Testis (tissue), 2 donors: Measurements from ENCODE around the gene ITGA1.

ENCODE experiments used
- POLR2A ChIP-seq: fragments of 450-650 bp; IDR thresholded peaks from one replicate; pipeline ENCODE4 v1.6.1; 2017; ENCODE audit warnings: antibody characterized with exemption, mild to moderate bottlenecking, moderate library complexity
- TF ChIP-seq, protein P1 (sequence below), 3 experiments: fragments of 450-650 bp in 2 of 3; fragments of 200-600 bp in 1 of 3; sonication (generic) in 1 of 3; IDR thresholded peaks; one replicate each; pipeline ENCODE4 v1.5.1; 2016 to 2019; ENCODE audit warnings: antibody characterized with exemption in 3 of 3, mild to moderate bottlenecking in 2 of 3, moderate library complexity in 1 of 3

DNA sequence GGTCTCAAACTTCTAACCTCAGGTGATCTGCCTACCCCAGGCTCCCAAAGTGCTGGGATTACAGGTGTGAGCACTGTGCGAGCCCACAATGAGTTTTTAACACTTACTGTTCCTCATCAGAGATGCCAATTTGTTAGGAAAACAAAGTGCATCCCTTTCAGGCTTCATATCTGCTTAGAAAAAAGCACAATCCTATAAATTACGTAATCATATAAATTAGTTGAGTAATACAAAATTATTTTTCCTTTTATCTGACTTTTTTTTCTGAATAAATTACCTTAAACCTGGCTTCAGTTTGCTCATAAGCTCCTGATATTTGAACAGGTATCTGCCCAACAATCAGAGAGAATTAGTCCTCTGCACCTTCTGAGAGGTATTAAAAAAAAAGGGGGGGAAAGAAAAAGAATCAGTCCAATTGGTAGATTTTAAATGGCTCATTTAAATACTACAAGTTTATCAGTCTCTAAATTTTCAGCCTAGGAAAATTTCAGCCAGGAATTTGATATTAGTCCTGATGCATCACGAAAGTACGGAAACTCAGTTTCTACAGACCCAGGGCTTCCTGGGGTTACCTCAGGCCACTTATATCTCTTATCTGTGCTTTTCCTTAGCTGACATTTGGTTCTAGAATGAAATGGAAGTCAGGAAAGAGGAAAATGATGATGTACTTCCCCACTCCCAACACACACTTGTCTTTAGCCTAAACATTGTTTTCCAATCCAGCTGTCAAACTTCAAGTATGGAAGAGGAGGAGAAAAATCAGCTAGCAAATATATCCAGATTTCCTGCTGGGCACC lies 26.8 kb downstream of the ITGA1 start:
- TF ChIP-seq, protein P1, sequence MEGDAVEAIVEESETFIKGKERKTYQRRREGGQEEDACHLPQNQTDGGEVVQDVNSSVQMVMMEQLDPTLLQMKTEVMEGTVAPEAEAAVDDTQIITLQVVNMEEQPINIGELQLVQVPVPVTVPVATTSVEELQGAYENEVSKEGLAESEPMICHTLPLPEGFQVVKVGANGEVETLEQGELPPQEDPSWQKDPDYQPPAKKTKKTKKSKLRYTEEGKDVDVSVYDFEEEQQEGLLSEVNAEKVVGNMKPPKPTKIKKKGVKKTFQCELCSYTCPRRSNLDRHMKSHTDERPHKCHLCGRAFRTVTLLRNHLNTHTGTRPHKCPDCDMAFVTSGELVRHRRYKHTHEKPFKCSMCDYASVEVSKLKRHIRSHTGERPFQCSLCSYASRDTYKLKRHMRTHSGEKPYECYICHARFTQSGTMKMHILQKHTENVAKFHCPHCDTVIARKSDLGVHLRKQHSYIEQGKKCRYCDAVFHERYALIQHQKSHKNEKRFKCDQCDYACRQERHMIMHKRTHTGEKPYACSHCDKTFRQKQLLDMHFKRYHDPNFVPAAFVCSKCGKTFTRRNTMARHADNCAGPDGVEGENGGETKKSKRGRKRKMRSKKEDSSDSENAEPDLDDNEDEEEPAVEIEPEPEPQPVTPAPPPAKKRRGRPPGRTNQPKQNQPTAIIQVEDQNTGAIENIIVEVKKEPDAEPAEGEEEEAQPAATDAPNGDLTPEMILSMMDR (IDR thresholded peaks at IDR 0.05) = no peak
- no peak for TF ChIP-seq POLR2A
